ELR (cell line): ENCODE measurements around the gene OSER1.

Source experiments
- DNase-seq: peaks from one replicate; pipeline ENCODE4 v3.0.0-alpha.2; 2015; ENCODE audit warnings: low read depth

OSER1 gene

GRCh38 chr20:44174996-44175765 is 35.4 kb downstream of the OSER1 start:
- no peak for DNase-seq

- DNase-seq: no peak
Observed at GRCh38 chr20:44173846-44174245, 36.7 kb downstream of the OSER1 start.

- no peak for DNase-seq
Observed at GRCh38 chr20:44173116-44173515, 37.5 kb downstream of the OSER1 start.

GRCh38 chr20:44172572-44172950 is 38.0 kb downstream of the OSER1 start:
- no peak for DNase-seq

- DNase-seq: peak; percentile 28
Observed at GRCh38 chr20:44171775-44172571, 38.6 kb downstream of the OSER1 start.

- DNase-seq: no peak
Observed at GRCh38 chr20:44170816-44171410, 39.7 kb downstream of the OSER1 start.

- DNase-seq: no peak
Observed at GRCh38 chr20:44167736-44168135, 42.8 kb downstream of the OSER1 start.

GRCh38 chr20:44166477-44166876 is 44.1 kb downstream of the OSER1 start:
- peak; percentile 52 for DNase-seq

- DNase-seq: peak; percentile 82
Observed at GRCh38 chr20:44166008-44166407, 44.6 kb downstream of the OSER1 start.

GRCh38 chr20:44160133-44160532 is 50.4 kb downstream of the OSER1 start:
- no peak for DNase-seq

GRCh38 chr20:44159711-44160110 is 50.9 kb downstream of the OSER1 start:
- DNase-seq: no peak

GRCh38 chr20:44159125-44159524 is 51.4 kb downstream of the OSER1 start:
- DNase-seq: no peak

GRCh38 chr20:44157061-44157460 is 53.5 kb downstream of the OSER1 start:
- no peak for DNase-seq

- peak; percentile 71 for DNase-seq
Observed at GRCh38 chr20:44154521-44155001, 56.0 kb downstream of the OSER1 start.

GRCh38 chr20:44153636-44154043 is 56.9 kb downstream of the OSER1 start:
- DNase-seq: no peak

GRCh38 chr20:44151621-44152416 is 58.8 kb downstream of the OSER1 start:
- no peak for DNase-seq

- DNase-seq: no peak
Observed at GRCh38 chr20:44146272-44146671, 64.3 kb downstream of the OSER1 start.
